Endothelial cell of umbilical vein (primary cell): ENCODE measurements around the gene SLAIN2.

Source experiments
- EZH2 ChIP-seq: IDR thresholded peaks from 2 replicates; pipeline ENCODE4 v1.6.1; 2012; ENCODE audit warnings: borderline replicate concordance, low read depth, mild to moderate bottlenecking, moderate library complexity, low read length, inconsistent platforms; ENCODE audit not compliant: severe bottlenecking
- MYC ChIP-seq: IDR thresholded peaks from one replicate; pipeline ENCODE4 v1.6.1; 2011; ENCODE audit warnings: mild to moderate bottlenecking, low read depth, low read length
- TF ChIP-seq, protein P1 (sequence below), 2 donors: IDR thresholded peaks; 1 replicate in 1 of 2; 2 replicates in 1 of 2; pipeline ENCODE4 v1.5.1; 2011; ENCODE audit warnings: low read length in 2 of 2, mild to moderate bottlenecking in 2 of 2, moderate library complexity in 2 of 2, control low read depth in 1 of 2, inconsistent platforms in 1 of 2, low read depth in 1 of 2; ENCODE audit not compliant: insufficient read depth in 1 of 2; ENCODE audit errors: extremely low read depth in 1 of 2
- TF ChIP-seq, protein P2 (sequence below): IDR thresholded peaks from 2 replicates; pipeline ENCODE4 v1.6.1; 2011; ENCODE audit not compliant: insufficient read depth, insufficient read length

- TF ChIP-seq, protein P1, sequence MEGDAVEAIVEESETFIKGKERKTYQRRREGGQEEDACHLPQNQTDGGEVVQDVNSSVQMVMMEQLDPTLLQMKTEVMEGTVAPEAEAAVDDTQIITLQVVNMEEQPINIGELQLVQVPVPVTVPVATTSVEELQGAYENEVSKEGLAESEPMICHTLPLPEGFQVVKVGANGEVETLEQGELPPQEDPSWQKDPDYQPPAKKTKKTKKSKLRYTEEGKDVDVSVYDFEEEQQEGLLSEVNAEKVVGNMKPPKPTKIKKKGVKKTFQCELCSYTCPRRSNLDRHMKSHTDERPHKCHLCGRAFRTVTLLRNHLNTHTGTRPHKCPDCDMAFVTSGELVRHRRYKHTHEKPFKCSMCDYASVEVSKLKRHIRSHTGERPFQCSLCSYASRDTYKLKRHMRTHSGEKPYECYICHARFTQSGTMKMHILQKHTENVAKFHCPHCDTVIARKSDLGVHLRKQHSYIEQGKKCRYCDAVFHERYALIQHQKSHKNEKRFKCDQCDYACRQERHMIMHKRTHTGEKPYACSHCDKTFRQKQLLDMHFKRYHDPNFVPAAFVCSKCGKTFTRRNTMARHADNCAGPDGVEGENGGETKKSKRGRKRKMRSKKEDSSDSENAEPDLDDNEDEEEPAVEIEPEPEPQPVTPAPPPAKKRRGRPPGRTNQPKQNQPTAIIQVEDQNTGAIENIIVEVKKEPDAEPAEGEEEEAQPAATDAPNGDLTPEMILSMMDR (IDR thresholded peaks at IDR 0.05; ENCODE audit: extremely low read depth in 1 of 2, insufficient read depth in 1 of 2, low read depth in 1 of 2, low read length in 2 of 2): no peak
- TF ChIP-seq EZH2: no peak
- TF ChIP-seq, protein P2, sequence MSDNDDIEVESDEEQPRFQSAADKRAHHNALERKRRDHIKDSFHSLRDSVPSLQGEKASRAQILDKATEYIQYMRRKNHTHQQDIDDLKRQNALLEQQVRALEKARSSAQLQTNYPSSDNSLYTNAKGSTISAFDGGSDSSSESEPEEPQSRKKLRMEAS: no peak
- TF ChIP-seq MYC: no peak
Observed at GRCh38 chr4:48450740-48451139, 109.4 kb downstream of the SLAIN2 start.
